IPS-NIHi11 (cell line): ENCODE results near the gene DHRS4.
"Not testable (repeated sequence)": the region's sequence is repeated elsewhere in the genome, so short reads cannot be mapped to it uniquely, and the experiment has no call there.

Source experiments
- DNase-seq: peaks from one replicate; pipeline ENCODE4 v3.0.0; 2012; ENCODE audit warnings: mixed read lengths, low spot score

Gene DHRS4

GRCh38 chr14:23984891-23985602 lies 31.5 kb downstream of the DHRS4 start:
- DNase-seq: no peak

GRCh38 chr14:23988223-23988606 lies 34.6 kb downstream of the DHRS4 start:
- DNase-seq: not testable (repeated sequence)

GRCh38 chr14:23988607-23989363 lies 35.2 kb downstream of the DHRS4 start, which contains the start of gene DHRS4L2:
TSS of gene DHRS4L2 (plus strand) at chr14:23988929. CDS start at chr14:23988948, 19 bp downstream.
- DNase-seq: peak; percentile 84

GRCh38 chr14:23989734-23990445 lies 36.3 kb downstream of the DHRS4 start:
- not testable (repeated sequence) for DNase-seq

GRCh38 chr14:23990961-23991360 lies 37.4 kb downstream of the DHRS4 start:
- not testable (repeated sequence) for DNase-seq

- DNase-seq: not testable (repeated sequence)
Measured at GRCh38 chr14:23993042-23993441, 39.5 kb downstream of the DHRS4 start.

GRCh38 chr14:23996009-23996408 lies 42.4 kb downstream of the DHRS4 start:
- DNase-seq: not testable (repeated sequence)

- DNase-seq: not testable (repeated sequence)
Measured at GRCh38 chr14:23996825-23997224, 43.3 kb downstream of the DHRS4 start.

GRCh38 chr14:23999640-24000039 lies 46.1 kb downstream of the DHRS4 start:
- DNase-seq: not testable (repeated sequence)

- DNase-seq: not testable (repeated sequence)
Measured at GRCh38 chr14:24001078-24001477, 47.5 kb downstream of the DHRS4 start.

- DNase-seq: not testable (repeated sequence)
Measured at GRCh38 chr14:24001679-24002078, 48.1 kb downstream of the DHRS4 start.

- not testable (repeated sequence) for DNase-seq
Measured at GRCh38 chr14:24006471-24006816, 52.9 kb downstream of the DHRS4 start.

- not testable (repeated sequence) for DNase-seq
Measured at GRCh38 chr14:24006817-24007652, 53.5 kb downstream of the DHRS4 start.

- no peak for DNase-seq
Measured at GRCh38 chr14:24011051-24011450, 57.5 kb downstream of the DHRS4 start.

- not testable (repeated sequence) for DNase-seq
Measured at GRCh38 chr14:24012726-24013273, 59.2 kb downstream of the DHRS4 start.

- peak; percentile 76 for DNase-seq
Measured at GRCh38 chr14:24013654-24014514, 60.3 kb downstream of the DHRS4 start.

GRCh38 chr14:24015745-24016144 lies 62.2 kb downstream of the DHRS4 start:
- not testable (repeated sequence) for DNase-seq
